ENCODE data around the gene INAFM1. TPM values are rescaled to one million over a fixed set of nuclear protein-coding genes. Genes with fewer than 3 reads are reported as not detected.

The INAFM1 gene
- 0.43 and 0.48 TPM in 2 replicates for total RNA-seq

GRCh38 chr19:47274071-47274890 is at the start of gene INAFM1:
Gene INAFM1 (plus strand): TSS chr19:47274885. CDS start chr19:47274920, 35 bp downstream.

GRCh38 chr19:47230921-47231214 is 43.8 kb upstream of the INAFM1 start, which contains the start of gene BBC3:
Gene BBC3 (minus strand): TSS chr19:47231199. CDS start chr19:47228431, 2,768 bp downstream.

GRCh38 chr19:47255879-47256692 is 18.6 kb upstream of the INAFM1 start, which contains the start of gene CCDC9:
Gene CCDC9 (plus strand): TSS chr19:47256525. CDS start chr19:47258401, 1,876 bp downstream.

GRCh38 chr19:47309608-47310007 is 34.9 kb downstream of the INAFM1 start, which contains the start of gene C5AR1:
Gene C5AR1 (plus strand): TSS chr19:47309861. CDS start chr19:47309896, 35 bp downstream.

Other genes starting within 250 kb of the INAFM1 start
- 26.9 and 28.7 TPM in 2 replicates for gene TMEM160, start 226.3 kb upstream of the INAFM1 start, total RNA-seq
- 4.9 and 5.1 TPM in 2 replicates for gene ZC3H4, start 161.1 kb upstream of the INAFM1 start, total RNA-seq
- 75.7 and 82.9 TPM in 2 replicates for gene SAE1, start 144.1 kb upstream of the INAFM1 start, total RNA-seq
- 14.5 and 18.8 TPM in 2 replicates for gene BBC3, start 43.7 kb upstream of the INAFM1 start, total RNA-seq
- 3.2 and 3.4 TPM in 2 replicates for gene CCDC9, start 18.4 kb upstream of the INAFM1 start, total RNA-seq
- gene C5AR1, start 35.0 kb downstream of the INAFM1 start, total RNA-seq, result 0.21 and 0.24 TPM in 2 replicates
- gene C5AR2, start 57.3 kb downstream of the INAFM1 start, total RNA-seq, result 0.24 TPM in 1 of 2 replicates, not detected in the other
- 14.1 and 17.6 TPM in 2 replicates for gene DHX34, start 74.4 kb downstream of the INAFM1 start, total RNA-seq
- gene MEIS3, start 144.6 kb downstream of the INAFM1 start, total RNA-seq, result 6.2 and 25.8 TPM in 2 replicates
- gene SLC8A2, start 197.0 kb downstream of the INAFM1 start, total RNA-seq, result under 0.01 TPM in 1 of 2 replicates, not detected in the other
- gene KPTN, start 209.3 kb downstream of the INAFM1 start, total RNA-seq, result 3.4 and 5.5 TPM in 2 replicates
- gene NAPA, start 240.2 kb downstream of the INAFM1 start, total RNA-seq, result 36.2 and 57.1 TPM in 2 replicates

All from tracheal epithelial cell (primary cell).